K562 (cell line): ENCODE measurements around the gene LSM8. TPM values are rescaled to one million over a fixed set of nuclear protein-coding genes. Genes with fewer than 3 reads are reported as not detected.
A peak's percentile ranks its signal among the peaks of the same experiment; 100 is the strongest.

Experiments used
- COPS2 ChIP-seq: fragments of 450-650 bp; conservative IDR thresholded peaks from 2 replicates; pipeline ENCODE4 v1.6.1; 2016; ENCODE audit warnings: mild to moderate bottlenecking, moderate library complexity
- ELF4 ChIP-seq: fragments of 450-650 bp; formaldehyde crosslinking; IDR thresholded peaks from 2 replicates; pipeline ENCODE4 v1.4.0; 2022; ENCODE audit warnings: missing genetic modification characterization
- HNRNPK ChIP-seq: fragments of 200-400 bp; formaldehyde crosslinking; IDR thresholded peaks from one replicate; pipeline ENCODE4 v1.6.1; 2018; ENCODE audit warnings: mild to moderate bottlenecking, low read depth, low read length; ENCODE audit not compliant: poor library complexity, severe bottlenecking
- JUND ChIP-seq, 2 experiments: IDR thresholded peaks; 2 replicates in 1 of 2; 3 replicates in 1 of 2; pipeline ENCODE4 v1.6.1; 2011; ENCODE audit warnings: borderline replicate concordance in 2 of 2, low read depth in 2 of 2, low read length in 2 of 2, improper control_type of control experiment in 1 of 2, missing biosample characterization in 1 of 2, missing genetic modification characterization in 1 of 2, missing genetic modification reagents in 1 of 2
- MGA ChIP-seq: fragments of 450-650 bp; IDR thresholded peaks from 2 replicates; pipeline ENCODE4 v1.6.1; 2016; ENCODE audit warnings: mild to moderate bottlenecking, moderate library complexity
- NR4A1 ChIP-seq, 2 experiments: fragments of 250-450 bp in 1 of 2; fragments of 450-650 bp in 1 of 2; sonication (Bioruptor Pico) in 1 of 2; IDR thresholded peaks; 2 replicates each; pipeline versions ENCODE4 v1.4.0 to v1.6.1; 2016 to 2020; ENCODE audit warnings: mild to moderate bottlenecking in 2 of 2, missing compliant biosample characterization in 1 of 2, missing genetic modification characterization in 1 of 2, moderate library complexity in 1 of 2
- POLR3G ChIP-seq: IDR thresholded peaks from 2 replicates; pipeline ENCODE4 v1.6.1; 2011; ENCODE audit not compliant: insufficient read length, insufficient replicate concordance; ENCODE audit errors: extremely low read depth
- PTTG1 ChIP-seq: fragments of 450-650 bp; IDR thresholded peaks from 2 replicates; pipeline ENCODE4 v1.6.1; 2016; ENCODE audit warnings: low read depth, mild to moderate bottlenecking, missing genetic modification characterization, missing compliant biosample characterization
- ZBTB11 ChIP-seq, 3 experiments: fragments of 200-800 bp in 1 of 3; fragments of 250-450 bp in 1 of 3; fragments of 450-650 bp in 1 of 3; sonication (Bioruptor Pico) in 1 of 3; sonication (Bioruptor generic) in 1 of 3; formaldehyde crosslinking in 1 of 3; IDR thresholded peaks; 2 replicates each; pipeline versions ENCODE4 v1.6.1 to v1.8.0; 2016 to 2022; ENCODE audit warnings: mild to moderate bottlenecking in 2 of 3, missing genetic modification characterization in 2 of 3, missing compliant biosample characterization in 1 of 3, moderate library complexity in 1 of 3
- ZKSCAN8 ChIP-seq: fragments of 200-800 bp; sonication (Bioruptor generic); IDR thresholded peaks from 2 replicates; pipeline ENCODE4 v1.6.1; 2016; ENCODE audit warnings: missing genetic modification characterization, missing compliant biosample characterization
- ZNF707 ChIP-seq: fragments of 250-450 bp; sonication (Bioruptor Pico); conservative IDR thresholded peaks from 2 replicates; pipeline ENCODE4 v1.8.0; 2022; ENCODE audit warnings: inconsistent platforms, mild to moderate bottlenecking, moderate library complexity
- ZNF76 ChIP-seq: fragments of 250-450 bp; sonication (Bioruptor Pico); IDR thresholded peaks from 2 replicates; pipeline ENCODE4 v1.4.0; 2020; ENCODE audit warnings: mild to moderate bottlenecking, moderate library complexity, borderline replicate concordance
- polyA plus RNA-seq, 8 experiments: library from polyadenylated mRNA; depleted of rRNA in 4 of 8; stranded (reverse) in 5 of 8; unstranded in 3 of 8; fragments of >200 nt; fragmentation: Nextera tagmentation in 2 of 8; fragmentation: Illumina TruSeq in 1 of 8; extraction: Ambion mirVana in 2 of 8; extraction: Trizol in 1 of 8; gene quantifications; 2 replicates each; pipeline versions ENCODE4 v1.2.1 to v1.2.3, GENCODE V29; 2011 to 2014; ENCODE audit warnings: inconsistent platforms in 1 of 8, missing spikeins in 1 of 8
- total RNA-seq, 7 experiments: library from RNA; depleted of rRNA in 6 of 7; stranded (reverse); fragments of >200 nt in 6 of 7; fragmentation: Illumina TruSeq in 2 of 7; extraction: Trizol in 2 of 7; gene quantifications; 2 replicates each; pipeline versions ENCODE4 v1.2.1 to v1.2.3, GENCODE V29; 2011 to 2021; ENCODE audit warnings: low replicate concordance in 1 of 7

LSM8 gene
- total and polyA plus RNA-seq, 9 of the 15 experiments (the other 6 are each of a cell fraction or from before 2014, with no cell fraction given), result 81.5 to 340 (median 180) TPM

GRCh38 chr7:118186501-118186900 lies 2.5 kb downstream of the LSM8 start (continued):
- TF ChIP-seq ZBTB11 (CRISPR knock-in tag; IDR thresholded peaks at IDR 0.05) (0 out of 6 replicates have a peak, but pooled peaks of 1 of the 3 experiments have one; percentile 22), NR4A1 (CRISPR knock-in tag; IDR thresholded peaks at IDR 0.05) (no peak), NR4A1 (tag; IDR thresholded peaks at IDR 0.05) (no peak), HNRNPK (no peak), ELF4 (no peak), ZKSCAN8 (no peak), POLR3G (no peak), PTTG1 (tag) (no peak), JUND (IDR thresholded peaks at IDR 0.05; ENCODE audit: borderline replicate concordance, low read depth, low read length) (peak; percentile 44; the same call in 1 of the 2 replicates), JUND (tag; IDR thresholded peaks at IDR 0.05; ENCODE audit: borderline replicate concordance, low read depth, low read length) (no peak; the same call in 2 of the 3 replicates), ZNF707 (CRISPR knock-in tag) (no peak), ZNF76 (no peak), MGA (no peak), COPS2 (no peak)
